ENCODE data around the gene PLCB3. TPM values are rescaled to one million over a fixed set of nuclear protein-coding genes. Genes with fewer than 3 reads are reported as not detected.

PLCB3 gene
- polyA plus RNA-seq, 1 donor from 2014 or later: 2.1 TPM

DNA sequence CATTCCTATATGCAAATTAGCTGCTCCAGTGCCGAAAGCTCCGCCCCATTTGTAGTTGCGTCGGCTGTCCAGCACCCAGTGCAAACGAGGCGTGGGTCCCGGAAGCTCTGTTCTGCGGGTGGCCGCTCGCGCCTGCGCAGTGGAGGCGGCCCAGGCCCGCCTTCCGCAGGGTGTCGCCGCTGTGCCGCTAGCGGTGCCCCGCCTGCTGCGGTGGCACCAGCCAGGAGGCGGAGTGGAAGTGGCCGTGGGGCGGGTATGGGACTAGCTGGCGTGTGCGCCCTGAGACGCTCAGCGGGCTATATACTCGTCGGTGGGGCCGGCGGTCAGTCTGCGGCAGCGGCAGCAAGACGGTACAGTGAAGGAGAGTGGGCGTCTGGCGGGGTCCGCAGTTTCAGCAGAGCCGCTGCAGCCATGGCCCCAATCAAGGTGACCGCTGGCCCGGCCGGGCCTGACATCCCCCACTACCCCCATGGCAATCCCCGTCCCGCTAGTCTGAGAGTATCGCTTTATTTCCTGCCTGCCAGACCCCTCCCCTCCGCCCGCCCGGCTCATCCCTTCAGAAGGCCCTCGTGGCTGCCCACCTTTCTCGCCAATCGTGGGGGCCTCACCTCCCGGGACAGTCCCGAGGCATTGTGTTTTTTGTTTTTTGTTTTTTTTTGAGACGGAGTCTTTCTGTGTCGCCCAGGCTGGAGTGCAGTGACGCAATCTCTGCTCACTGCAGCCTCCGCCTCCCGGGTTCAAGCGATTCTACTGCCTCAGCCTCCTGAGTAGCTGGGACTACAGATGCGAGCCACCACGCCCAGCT is 66.8 kb downstream of the PLCB3 start, which contains the start of gene PRDX5:
PRDX5 (plus strand) TSS at position 161 of the 805 bp plus-strand sequence; CDS start at position 256, 95 bp downstream.
- Histone ChIP-seq H3K27me3 (ENCODE audit: insufficient read depth, low read depth, low read length) (no peaks in the 10 kb centered on the region), H3K4me2 (ENCODE audit: low read length) (peak within 1 kb of the TSS; percentile 79)
- TF ChIP-seq RAD21 (conservative IDR thresholded peaks at IDR 0.05): peak; percentile 82
- TF ChIP-seq TAF1 (IDR thresholded peaks at IDR 0.05; ENCODE audit: low read depth): peak; percentile 50
- TF ChIP-seq EP300 (conservative IDR thresholded peaks at IDR 0.05; ENCODE audit: poor library complexity, severe bottlenecking): no peak
- TF ChIP-seq, protein P1, sequence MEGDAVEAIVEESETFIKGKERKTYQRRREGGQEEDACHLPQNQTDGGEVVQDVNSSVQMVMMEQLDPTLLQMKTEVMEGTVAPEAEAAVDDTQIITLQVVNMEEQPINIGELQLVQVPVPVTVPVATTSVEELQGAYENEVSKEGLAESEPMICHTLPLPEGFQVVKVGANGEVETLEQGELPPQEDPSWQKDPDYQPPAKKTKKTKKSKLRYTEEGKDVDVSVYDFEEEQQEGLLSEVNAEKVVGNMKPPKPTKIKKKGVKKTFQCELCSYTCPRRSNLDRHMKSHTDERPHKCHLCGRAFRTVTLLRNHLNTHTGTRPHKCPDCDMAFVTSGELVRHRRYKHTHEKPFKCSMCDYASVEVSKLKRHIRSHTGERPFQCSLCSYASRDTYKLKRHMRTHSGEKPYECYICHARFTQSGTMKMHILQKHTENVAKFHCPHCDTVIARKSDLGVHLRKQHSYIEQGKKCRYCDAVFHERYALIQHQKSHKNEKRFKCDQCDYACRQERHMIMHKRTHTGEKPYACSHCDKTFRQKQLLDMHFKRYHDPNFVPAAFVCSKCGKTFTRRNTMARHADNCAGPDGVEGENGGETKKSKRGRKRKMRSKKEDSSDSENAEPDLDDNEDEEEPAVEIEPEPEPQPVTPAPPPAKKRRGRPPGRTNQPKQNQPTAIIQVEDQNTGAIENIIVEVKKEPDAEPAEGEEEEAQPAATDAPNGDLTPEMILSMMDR (IDR thresholded peaks at IDR 0.05; ENCODE audit: poor library complexity, severe bottlenecking): peak; percentile 82
- peak; percentile 75 for TF ChIP-seq SMC3 (conservative IDR thresholded peaks at IDR 0.05; ENCODE audit: poor library complexity)
- peak; percentile 39 for TF ChIP-seq MXI1 (conservative IDR thresholded peaks at IDR 0.05; ENCODE audit: poor library complexity, severe bottlenecking)
- TF ChIP-seq, protein P2, sequence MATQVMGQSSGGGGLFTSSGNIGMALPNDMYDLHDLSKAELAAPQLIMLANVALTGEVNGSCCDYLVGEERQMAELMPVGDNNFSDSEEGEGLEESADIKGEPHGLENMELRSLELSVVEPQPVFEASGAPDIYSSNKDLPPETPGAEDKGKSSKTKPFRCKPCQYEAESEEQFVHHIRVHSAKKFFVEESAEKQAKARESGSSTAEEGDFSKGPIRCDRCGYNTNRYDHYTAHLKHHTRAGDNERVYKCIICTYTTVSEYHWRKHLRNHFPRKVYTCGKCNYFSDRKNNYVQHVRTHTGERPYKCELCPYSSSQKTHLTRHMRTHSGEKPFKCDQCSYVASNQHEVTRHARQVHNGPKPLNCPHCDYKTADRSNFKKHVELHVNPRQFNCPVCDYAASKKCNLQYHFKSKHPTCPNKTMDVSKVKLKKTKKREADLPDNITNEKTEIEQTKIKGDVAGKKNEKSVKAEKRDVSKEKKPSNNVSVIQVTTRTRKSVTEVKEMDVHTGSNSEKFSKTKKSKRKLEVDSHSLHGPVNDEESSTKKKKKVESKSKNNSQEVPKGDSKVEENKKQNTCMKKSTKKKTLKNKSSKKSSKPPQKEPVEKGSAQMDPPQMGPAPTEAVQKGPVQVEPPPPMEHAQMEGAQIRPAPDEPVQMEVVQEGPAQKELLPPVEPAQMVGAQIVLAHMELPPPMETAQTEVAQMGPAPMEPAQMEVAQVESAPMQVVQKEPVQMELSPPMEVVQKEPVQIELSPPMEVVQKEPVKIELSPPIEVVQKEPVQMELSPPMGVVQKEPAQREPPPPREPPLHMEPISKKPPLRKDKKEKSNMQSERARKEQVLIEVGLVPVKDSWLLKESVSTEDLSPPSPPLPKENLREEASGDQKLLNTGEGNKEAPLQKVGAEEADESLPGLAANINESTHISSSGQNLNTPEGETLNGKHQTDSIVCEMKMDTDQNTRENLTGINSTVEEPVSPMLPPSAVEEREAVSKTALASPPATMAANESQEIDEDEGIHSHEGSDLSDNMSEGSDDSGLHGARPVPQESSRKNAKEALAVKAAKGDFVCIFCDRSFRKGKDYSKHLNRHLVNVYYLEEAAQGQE (IDR thresholded peaks at IDR 0.05; ENCODE audit: borderline replicate concordance): peak; percentile 47
- TF ChIP-seq POLR2AphosphoS5 (IDR thresholded peaks at IDR 0.05): peak; percentile 95
- TF ChIP-seq EZH2 (IDR thresholded peaks at IDR 0.05; ENCODE audit: borderline replicate concordance, insufficient read depth, low read length, poor library complexity, severe bottlenecking): no peak

More for the DNA sequence above, 66.8 kb downstream of the PLCB3 start, which contains the start of gene PRDX5:
- Histone ChIP-seq H4K20me1 (ENCODE audit: insufficient read depth) (no peaks in the 10 kb centered on the region), H3K27ac (ENCODE audit: low read length) (peak within 1 kb of the TSS; percentile 98), H3K4me3 (ENCODE audit: low read length) (peak within 1 kb of the TSS; percentile 99), H3K36me3 (ENCODE audit: insufficient read depth, low read length) (no peaks in the 10 kb centered on the region), H3K9me3 (ENCODE audit: low read length) (no peaks in the 10 kb centered on the region), H2AFZ (ENCODE audit: low read depth, low read length) (peak within 1 kb of the TSS; percentile 65), H3K79me2 (replicated peaks; ENCODE audit: insufficient read depth, low read length) (peaks cover 13% of the 10 kb centered on the region), H3K9ac (ENCODE audit: low read length) (peak within 1 kb of the TSS; percentile 99), H3K9me2 (ENCODE audit: insufficient read depth, low read length) (no peaks in the 10 kb centered on the region), H3F3A (ENCODE audit: insufficient read depth, low read length, poor library complexity, severe bottlenecking) (no peaks in the 10 kb centered on the region)

Small RNA genes lying within 50 kb of the gene (small RNA-seq; reads per million reads assigned to genes)
- gene RF00019: 0 to 1.2 (median 0) reads per million in 3 experiments

Other genes starting within 250 kb of the PLCB3 start
- gene FLRT1, start 215.6 kb upstream of the PLCB3 start, polyA plus RNA-seq: 2.6 and 3.5 TPM in 2 replicates
- 19.9 and 30.8 TPM in 2 replicates for gene MACROD1, start 85.4 kb upstream of the PLCB3 start, polyA plus RNA-seq
- 161 and 174 TPM in 2 replicates for gene STIP1, start 65.4 kb upstream of the PLCB3 start, polyA plus RNA-seq
- gene FERMT3, start 44.8 kb upstream of the PLCB3 start, polyA plus RNA-seq: 0.89 TPM in 1 of 2 replicates, not detected in the other
- 67.2 and 75.8 TPM in 2 replicates for gene TRPT1, start 25.3 kb upstream of the PLCB3 start, polyA plus RNA-seq
- 47.3 and 62.1 TPM in 2 replicates for gene NUDT22, start 25.3 kb upstream of the PLCB3 start, polyA plus RNA-seq
- 20.3 and 23.9 TPM in 2 replicates for gene DNAJC4, start 21.0 kb upstream of the PLCB3 start, polyA plus RNA-seq
- gene VEGFB, start 16.9 kb upstream of the PLCB3 start, polyA plus RNA-seq: 4.8 and 6.1 TPM in 2 replicates
- 36.9 and 47.4 TPM in 2 replicates for gene FKBP2, start 10.4 kb upstream of the PLCB3 start, polyA plus RNA-seq
- 400 and 475 TPM in 2 replicates for gene PPP1R14B, start 4.6 kb upstream of the PLCB3 start, polyA plus RNA-seq
- 219 and 228 TPM in 2 replicates for gene BAD, start 33.1 kb downstream of the PLCB3 start, polyA plus RNA-seq
- 34.1 and 40.1 TPM in 2 replicates for gene GPR137, start 34.3 kb downstream of the PLCB3 start, polyA plus RNA-seq
- gene KCNK4, start 39.8 kb downstream of the PLCB3 start, polyA plus RNA-seq: 0.60 and 1.0 TPM in 2 replicates
- gene CATSPERZ, start 48.8 kb downstream of the PLCB3 start, polyA plus RNA-seq: 3.4 TPM in 1 of 2 replicates, not detected in the other
- 29.0 and 30.0 TPM in 2 replicates for gene ESRRA, start 54.0 kb downstream of the PLCB3 start, polyA plus RNA-seq
- 278 and 335 TPM in 2 replicates for gene TRMT112, start 66.0 kb downstream of the PLCB3 start, polyA plus RNA-seq
- 452 and 489 TPM in 2 replicates for gene PRDX5, start 66.6 kb downstream of the PLCB3 start, polyA plus RNA-seq
- gene CCDC88B, start 88.7 kb downstream of the PLCB3 start, polyA plus RNA-seq: 1.3 and 5.4 TPM in 2 replicates
- gene RPS6KA4, start 107.6 kb downstream of the PLCB3 start, polyA plus RNA-seq: 16.7 and 24.6 TPM in 2 replicates